Activated CD8-positive, alpha-beta memory T cell treated with anti-CD3 and anti-CD28 coated beads, Interleukin-2, amount 50 U/mL, for 48 hours (primary cell): ENCODE measurements around the gene PRLH.

Source experiments
- DNase-seq: peaks from one replicate; pipeline ENCODE4 v3.0.0-alpha.2; 2020

PRLH gene

DNA sequence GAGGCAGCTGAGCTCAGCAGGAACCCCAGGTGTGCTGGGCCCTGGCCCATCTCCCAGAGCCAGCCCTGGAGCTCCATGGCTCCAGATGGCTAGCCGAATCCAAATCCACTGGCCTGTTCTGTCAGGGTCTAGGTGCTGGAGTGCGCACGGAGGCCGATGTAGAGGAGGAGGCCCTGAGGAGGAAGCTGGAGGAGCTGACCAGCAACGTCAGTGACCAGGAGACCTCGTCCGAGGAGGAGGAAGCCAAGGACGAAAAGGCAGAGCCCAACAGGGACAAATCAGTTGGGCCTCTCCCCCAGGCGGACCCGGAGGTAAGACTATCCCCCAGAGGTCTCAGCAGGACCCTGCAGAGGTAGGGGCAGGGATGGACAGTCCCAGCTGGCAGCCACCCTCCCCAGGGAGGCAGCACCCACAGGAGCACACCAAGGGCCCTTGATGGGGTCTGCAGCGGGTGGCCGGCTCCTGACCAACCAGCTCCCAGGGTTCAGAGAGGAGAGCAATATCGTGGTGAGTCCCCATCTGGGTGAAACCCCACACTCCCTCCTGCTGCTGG is 26.1 kb upstream of the PRLH start:
- no peak for DNase-seq

DNA sequence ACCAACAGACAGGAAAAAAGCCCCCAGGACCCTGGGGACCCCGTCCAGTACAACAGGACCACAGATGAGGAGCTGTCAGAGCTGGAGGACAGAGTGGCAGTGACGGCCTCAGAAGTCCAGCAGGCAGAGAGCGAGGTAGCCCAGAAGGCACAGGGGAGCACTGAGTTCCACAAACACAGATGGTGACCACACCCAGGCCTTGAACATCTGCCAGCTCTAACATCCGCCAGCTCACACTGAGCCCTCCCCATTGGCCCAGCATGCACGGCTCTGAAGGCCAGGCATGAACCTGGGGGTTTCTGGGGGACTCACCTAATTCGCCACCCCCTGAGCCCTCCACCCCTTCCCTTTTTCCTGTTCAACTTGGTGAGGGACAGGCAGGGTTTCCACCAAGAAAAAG is 25.6 kb upstream of the PRLH start:
- no peak for DNase-seq

DNA sequence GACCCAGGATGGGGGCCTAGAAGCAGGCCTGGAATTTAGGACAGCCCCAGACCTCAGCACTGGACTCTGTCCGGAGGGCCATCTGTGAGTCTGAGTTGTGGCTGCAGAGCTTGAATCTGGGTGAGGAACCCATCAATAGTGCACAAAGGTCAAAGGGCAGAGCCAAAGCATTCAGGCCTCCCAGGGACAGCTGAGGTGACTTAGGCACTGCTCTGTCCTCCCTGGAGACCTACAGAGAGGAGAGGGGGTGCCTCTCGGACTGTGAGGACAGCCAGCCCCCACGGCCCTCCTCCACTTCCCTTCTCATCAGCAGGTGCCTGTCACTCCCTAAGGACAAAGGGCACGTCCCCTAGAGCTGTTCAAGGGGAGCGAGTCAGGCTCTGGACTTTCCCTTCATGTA is 25.1 kb upstream of the PRLH start:
- DNase-seq = no peak

DNA sequence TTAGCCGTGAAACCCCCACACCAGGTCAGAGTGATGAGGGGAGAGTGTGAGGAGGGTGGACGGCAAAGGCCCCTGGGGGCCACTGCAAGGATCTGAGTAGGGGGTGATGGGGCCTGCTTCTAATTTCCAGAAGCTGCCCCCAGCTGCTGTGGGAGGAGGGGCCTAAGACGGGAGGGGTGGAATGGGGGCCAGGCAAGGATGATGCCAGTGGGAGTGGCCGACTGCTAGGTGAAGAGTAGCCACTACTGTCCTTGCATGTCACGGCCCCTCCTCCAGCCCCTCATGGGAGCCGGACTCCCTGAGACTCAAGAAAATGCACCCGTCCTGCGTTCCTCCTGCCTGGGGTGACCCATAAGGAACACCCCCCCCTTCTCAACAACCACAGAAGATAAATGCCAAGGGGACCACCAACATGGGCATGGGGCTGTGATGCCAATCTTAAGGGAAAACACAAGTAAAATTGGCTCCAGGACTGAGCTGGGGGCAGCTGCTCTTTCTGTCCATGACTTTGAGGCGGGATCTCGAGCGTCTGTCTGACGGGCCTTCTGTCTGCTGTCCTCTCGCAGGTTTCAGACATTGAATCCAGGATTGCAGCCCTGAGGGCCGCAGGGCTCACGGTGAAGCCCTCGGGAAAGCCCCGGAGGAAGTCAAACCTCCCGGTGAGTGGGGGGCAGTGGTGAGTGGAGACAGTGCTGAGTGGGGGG is 24.2 kb upstream of the PRLH start:
- DNase-seq = no peak

DNA sequence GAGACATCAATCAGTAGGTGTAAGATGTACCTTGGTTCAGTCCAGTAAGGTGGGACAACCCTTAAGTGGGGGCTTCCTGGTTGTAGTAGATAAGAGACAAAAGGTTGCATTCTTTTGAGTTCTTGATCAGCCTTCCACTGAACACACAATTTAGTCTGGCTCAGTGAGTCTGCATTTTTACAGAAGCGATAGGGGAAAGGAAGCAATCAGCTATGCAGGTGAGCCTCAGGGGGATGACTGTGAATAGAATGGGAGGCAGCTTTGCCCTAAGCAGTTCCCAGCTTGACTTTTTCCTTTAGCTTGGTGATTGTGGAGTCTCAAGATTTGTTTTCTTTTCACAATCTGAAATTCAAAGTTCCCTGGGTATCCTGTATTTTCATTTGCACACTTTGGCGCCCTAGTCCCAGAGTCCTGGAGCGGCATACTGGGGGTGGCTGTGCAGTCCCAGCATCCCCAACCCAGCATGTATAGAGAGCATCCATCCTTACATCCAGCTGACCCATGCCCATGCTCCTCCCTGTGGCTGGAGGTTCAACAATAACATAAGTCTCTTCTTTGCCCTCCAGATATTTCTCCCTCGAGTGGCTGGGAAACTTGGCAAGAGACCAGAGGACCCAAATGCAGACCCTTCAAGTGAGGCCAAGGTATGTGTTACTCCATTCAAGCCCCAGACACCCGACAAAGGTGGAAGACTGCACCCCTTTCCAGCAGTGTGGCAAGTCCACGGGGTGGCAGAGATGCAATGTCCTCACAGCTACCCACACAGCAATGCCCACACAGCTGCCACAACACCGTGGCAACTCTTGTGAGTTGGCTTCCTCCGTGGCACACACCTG is 20.1 kb upstream of the PRLH start:
- DNase-seq = no peak

DNA sequence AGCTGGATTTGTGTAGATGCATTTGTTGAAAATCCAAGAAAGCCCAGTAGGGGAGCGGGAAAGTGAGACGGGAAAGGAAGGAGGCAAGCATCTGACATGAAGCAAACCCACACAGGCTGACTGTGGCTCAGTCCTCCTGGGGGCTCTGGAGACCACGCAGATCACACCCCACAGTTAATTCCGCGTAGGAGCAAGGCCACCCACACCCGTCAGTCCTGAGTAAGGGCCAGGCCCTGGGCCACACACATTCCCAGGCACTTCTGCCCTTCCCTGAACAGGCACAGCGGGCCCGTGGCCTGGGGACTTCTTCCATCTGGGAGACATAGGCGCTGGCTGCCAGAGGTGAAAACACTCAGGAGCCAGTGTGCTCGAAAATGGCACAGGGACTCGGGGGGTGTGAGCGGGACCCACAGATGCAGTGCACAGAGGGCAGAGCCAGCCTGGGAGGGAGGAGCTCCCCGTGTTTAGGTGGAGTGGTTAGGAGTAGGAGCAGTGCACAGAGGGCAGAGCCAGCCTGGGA is 19.4 kb upstream of the PRLH start:
- DNase-seq = no peak

DNA sequence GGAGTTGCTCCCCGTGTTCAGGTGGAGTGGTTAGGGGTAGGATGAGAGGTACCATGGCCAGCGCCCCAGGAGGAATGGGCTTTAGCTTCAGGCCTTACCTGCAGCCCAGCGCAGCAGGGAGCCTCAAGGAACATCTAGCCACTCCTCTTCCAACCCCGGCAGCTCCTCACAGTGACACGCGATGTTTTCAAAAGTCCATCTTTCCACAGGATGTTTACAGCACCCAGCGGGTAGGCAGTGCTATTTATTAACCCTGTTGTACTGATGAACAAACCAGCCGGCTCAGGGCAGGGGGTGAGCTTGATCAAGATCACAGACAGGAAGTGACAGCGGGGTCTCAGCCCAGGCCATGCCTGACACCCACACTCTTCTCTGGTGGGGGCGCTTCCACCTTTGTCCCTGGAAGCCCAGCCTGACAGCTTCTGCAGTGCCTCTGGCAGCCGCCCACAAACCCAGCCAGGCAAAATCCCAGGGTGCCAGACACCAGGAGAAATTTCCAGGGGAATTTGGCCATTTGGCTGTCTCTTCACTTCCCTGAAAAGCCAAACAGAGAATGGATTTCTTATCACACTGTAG is 18.4 kb upstream of the PRLH start:
- no peak for DNase-seq

DNA sequence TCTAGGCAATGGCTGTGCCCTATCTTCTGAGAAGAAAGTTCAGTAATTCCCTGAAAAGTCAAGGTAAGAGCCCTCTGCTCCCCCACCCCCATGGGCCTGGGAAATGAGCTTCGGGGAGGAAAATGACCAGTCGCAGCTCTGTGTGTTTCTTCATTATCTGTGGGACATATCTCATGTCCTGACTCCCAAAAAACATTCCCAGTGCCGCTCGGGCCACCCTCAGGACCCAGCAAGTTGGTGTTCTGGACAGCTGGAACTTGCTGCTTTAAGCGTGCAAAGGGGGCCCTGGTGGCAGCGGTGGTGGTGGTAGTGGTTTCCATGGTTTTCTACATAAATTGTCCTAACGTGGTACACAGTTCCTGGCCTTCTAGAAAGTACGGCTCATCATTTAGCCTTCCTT is 17.2 kb upstream of the PRLH start:
- DNase-seq = no peak

DNA sequence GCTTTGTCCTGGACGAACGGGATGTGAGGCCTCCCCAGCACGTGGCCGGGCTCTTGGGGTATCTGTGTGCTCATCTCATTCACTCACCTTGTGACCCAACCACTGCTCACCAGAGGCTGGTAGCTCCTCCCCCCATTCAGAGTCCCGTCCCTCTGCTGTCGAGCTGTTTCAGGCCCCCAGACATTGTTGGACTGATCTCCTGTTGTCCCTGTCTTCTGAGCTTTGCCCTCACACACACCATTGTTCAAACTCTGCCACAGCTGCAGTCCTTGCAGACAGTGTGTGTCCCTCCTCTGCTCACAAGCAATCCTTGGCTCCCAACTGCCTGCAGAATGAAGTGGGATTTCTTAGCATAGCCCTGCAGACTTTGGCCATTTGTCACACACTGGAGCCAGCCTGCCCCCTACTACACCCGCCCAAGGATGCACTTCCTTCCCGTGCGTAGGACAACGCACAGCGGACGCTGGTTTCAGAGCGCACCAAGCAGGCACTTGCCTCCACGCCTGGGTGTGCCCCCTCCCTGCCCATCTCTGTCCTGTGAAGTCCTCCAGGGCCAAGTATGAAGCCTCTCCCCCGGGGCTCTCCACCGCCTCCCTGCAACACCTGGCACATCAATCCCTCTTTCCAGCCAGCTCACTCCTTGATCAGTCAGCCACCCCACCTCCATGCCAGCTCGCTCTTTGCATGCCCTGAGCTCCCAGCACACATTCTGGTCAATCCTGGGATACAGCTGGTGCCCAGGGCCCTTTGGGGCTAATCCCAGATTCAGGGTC is 16.5 kb upstream of the PRLH start:
- DNase-seq = no peak

DNA sequence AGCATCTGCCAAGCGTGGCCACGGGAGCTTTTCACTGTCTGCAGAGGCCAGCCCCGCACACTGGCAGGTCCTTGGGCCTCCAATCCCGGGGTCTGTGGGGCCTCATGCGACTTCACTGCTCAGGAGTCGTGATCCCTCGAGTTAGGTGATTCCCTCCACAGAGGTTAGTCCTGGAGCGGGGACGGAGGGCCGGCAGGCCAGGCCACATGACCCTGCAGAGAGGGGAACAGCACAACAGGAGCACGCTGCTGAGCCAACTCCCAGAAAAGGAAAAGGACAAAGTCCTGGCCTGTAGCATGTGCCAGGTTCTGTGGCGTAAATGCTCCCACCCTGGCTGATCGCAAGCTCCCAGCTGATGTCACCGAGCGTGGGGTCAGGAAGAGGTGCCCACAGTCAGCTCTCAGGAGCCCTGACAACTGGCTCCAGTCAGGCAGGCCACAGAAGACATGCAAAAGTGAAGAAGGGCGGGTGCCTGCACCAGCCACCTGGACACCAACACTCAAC is 15.3 kb upstream of the PRLH start:
- no peak for DNase-seq

DNA sequence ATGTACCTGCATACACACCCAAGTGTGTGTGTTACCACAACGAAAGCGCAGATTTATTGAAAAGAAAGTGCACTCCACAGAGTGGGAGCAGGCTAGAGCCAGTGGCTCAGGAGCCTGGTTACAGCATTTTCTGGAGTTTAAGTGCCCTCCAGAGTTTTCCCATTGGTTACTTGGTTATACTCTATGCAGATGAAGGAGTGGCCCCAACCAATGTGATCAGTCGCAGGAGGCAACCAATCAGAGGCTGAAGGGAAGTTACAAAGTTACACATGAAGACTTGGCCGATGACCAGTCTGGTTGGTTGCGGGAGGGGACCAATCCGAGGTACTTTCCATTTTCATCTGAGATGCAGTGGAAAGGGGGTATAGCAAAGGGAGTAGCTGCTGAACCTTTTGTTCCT is 13.5 kb upstream of the PRLH start:
- no peak for DNase-seq

DNA sequence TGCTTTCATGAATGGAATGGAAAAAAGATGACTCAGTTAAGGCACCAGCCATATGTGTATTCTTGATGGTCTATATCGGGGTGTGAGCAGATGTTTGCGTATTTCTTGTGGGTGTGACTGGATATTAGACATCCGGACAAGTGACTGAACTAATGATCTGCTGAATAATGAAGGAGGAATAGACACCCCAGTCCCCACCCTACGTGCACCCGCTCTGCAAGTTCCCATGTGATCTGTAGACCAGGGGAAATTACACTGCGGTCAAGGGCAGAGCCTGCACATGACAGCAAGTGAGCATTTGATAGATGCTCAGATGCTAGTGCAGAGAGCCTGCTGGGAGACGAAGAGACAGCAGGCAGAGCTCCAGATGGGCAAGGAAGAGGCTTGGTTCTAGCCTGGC is 12.4 kb upstream of the PRLH start:
- no peak for DNase-seq

DNA sequence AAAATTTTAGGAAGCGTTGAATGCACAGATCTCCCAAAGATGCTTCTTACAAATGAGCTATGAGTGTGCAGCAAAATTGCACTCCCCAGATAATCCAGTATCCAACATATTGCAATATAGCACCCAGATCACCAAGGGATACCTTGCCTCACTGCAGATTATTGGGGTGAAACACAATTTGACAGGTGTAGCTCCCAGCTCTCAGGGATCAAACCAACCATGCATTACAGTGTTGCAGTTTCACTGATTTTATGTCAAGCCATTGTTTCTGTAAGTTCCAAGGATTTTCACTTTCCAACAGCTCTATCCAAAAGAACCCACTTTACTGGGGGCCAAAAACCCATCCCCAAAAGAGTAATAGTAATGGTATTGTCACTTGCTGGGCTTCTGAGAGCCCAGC is 10.8 kb upstream of the PRLH start:
- no peak for DNase-seq

DNA sequence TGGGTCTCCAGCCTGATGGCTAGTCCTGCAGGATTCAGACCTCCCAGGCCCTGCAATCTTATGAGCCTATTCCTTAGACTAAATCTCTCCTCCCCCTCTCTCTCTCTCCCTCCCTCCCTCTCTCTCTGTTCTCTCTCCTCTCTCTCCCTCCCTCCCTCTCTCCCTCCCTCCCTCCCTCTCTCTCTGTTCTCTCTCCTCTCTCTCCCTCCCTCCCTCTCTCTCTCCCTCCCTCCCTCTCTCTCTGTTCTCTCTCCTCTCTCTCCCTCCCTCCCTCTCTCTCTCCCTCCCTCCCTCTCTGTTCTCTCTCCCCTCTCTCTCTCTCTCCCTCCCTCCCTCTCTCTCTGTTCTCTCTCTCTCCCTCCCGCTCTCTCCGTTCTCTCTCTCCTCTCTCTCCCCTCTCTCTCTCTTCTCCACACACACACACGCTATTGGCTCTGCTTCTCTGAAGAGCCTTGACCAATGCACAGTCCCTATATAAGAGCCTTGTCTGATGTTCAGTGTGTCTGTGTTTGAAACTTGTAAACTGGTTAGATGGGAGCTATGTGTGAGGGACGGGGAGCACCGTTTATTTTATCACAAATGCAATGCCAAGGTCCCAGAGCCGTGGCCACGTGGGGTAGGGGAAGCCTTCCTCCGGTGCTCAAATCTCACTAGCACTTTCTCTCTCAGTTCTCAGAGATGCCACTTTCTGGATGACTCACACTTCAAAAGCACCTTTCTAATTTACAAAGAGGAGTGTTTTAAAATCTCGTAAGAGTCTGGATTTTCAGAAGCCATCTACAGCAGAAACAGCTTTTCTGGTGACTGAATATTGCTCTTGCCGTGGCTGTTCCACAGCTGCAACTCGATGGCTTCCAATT is 9.4 kb upstream of the PRLH start:
- no peak for DNase-seq

DNA sequence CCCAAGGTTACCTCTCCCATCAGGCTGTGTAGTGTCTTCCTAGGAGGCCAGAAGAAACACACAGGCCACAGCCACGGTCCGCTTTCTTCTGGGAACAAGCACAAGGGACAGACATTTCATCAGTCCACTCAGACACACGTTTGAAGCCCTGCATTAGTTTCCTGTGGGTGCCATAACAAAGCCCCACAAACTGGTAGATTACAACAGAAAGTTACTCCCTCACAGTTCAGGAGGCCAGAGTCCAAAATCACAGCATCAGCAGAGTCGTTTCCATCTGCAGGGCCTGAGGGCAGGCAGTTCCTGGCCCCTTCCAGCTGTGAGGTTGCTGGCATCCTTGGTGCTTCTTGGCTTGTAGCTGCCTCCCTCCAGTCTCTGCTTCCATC is 8.8 kb upstream of the PRLH start:
- no peak for DNase-seq

DNA sequence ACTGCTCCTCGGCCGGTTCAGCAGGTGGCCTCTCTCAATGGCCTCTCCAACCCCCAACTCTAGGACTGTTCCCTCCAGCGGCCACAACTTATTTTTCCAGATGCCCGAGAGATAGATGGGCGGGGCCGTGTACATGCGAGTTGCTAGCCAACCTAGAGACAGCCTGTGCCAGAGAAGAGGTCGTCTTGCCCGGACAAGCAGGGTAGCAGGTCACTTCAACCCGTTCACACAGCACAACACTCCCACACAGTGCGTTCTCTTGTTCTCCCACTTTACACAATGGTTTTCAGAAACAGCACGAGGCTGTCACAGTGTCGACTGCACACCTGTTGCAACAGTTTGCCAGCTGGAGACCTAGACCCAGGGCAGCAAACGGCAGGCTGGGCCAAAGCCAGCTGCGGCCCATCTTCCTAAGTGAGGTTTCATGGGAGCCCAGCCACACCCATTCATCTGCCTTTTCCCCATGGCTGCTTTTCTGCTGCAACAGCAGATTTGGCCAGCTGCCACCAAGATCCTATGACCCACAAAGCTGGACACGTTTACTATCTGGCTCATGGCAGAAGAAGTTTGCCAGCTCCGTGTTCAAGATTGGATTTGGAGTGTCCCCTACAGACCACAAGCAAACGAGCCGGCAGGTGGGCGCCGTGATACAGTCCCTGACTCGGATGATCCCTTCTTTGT is 7.3 kb upstream of the PRLH start:
- DNase-seq = no peak

DNA sequence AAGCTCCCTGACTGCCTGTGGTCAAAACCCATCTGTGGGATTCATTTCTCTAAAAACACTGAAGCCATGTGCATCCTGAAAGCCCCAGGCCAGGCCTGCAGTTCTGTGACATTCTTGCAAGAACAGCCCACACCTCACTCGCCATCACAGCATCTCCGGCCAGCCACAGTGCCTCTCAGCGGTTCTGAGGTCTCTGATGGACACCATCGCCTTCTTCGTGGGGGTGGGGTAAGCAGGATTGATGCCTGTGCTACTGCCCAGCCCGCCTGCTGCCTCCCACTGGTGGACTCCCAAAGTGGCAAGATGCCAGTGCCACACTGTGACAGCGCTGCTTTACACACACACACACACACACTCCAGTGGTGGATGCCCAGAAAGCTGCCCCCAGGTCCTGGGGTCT is 5.2 kb upstream of the PRLH start:
- DNase-seq = no peak

DNA sequence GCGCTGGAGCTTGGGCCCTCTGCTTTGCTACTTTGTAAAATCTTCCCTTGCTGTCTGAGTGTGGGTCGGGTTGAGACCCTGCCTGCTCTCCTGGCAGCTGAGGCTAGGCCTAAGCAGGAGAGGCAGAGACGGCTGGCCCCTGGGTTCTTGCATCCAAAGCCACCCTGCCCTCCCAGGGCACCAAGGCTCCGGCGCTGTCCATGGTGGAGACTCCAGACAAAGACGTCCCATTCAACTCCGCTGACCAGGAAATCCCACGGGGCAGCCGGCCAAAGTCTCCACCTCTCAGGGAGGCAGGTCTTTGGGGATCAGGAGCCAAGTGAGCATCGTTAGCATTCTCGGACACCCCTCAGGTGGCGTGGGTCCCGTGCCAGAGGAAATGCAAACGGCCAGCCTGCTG is 2.6 kb upstream of the PRLH start:
- no peak for DNase-seq

DNA sequence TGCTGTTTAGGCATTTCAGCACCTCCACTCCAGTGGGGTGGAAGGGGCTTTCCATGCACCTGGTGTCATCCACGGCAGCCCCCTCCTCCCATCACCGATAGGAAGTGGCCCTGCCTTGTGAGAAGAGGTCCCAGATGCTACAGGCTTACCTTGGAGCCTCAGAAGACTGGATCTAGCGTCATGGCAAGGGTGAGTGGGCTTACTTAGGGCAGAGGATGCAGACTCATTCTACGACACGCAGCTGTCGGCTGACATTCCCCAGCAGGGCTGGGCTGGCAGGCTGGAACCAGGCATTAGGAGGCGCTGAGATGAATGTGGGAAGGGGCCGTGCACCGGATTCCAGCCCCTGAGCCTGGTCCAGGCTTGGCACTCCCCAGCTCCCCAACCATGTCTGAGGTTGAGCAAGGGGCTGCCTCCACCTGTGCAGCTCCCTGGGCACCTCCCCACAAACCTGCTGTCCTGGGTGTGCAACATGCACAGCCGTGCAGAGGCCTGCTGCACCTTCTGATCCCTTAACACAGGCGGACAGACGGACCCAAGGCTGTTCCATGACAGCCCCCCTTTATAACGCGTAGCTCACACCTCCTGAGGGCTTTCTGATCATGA is 1.7 kb upstream of the PRLH start:
- DNase-seq = no peak

DNA sequence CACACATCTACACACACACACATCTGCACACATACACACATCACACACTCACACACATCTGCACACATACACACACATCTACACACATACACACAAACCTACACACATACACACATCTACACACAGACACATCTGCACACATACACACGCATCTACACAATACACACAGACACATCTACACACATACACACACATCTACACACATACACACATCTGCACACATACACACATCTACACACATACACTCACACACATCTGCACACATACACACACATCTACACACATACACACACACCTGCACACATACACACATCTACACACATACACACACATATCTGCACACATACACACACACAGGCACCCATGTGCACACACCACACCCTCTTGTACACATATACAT is 400 bp upstream of the PRLH start:
- no peak for DNase-seq
